ENCODE results near the gene SYNE3.

- TF ChIP-seq POLR2AphosphoS5 (IDR thresholded peaks at IDR 0.05; ENCODE audit: borderline replicate concordance, low read depth, low read length) = no peak
- TF ChIP-seq EZH2 (IDR thresholded peaks at IDR 0.05) = no peak
- TF ChIP-seq FOXP2 (optimal IDR thresholded peaks at IDR 0.05; ENCODE audit: control extremely low read depth, extremely low read length, insufficient read depth) = no peak
Measured at GRCh38 chr14:95486875-95487668, 29.4 kb downstream of the SYNE3 start.

Data from SK-N-MC (cell line).